Activated CD4-positive, alpha-beta T cell treated with anti-CD3 and anti-CD28 coated beads, Interleukin-2, amount 50 U/mL, for 16 hours (primary cell): ENCODE measurements around the gene FTCDNL1.
A peak's percentile ranks its signal among the peaks of the same experiment; 100 is the strongest.

Source experiments
- DNase-seq: peaks from one replicate; pipeline ENCODE4 v3.0.0-alpha.2; 2020

The FTCDNL1 gene

DNA sequence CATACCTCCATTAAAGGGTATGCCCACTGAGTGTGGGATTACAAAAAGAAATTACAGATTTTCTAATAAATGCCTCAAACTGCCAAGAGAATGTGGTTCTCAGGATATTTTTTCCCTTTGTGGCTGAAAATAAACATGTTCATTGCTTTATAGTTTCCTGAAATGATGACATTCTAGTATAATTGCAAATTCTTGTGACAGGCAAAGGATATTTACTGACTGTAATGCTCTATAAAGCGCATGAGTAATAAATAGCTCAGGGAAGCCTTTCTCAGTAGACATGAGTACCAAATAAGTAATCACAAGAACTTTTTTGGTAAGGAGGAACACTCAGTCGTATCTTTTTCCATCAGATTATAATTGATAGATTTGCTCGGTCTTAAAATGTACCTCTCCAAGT, 72.3 kb downstream of the FTCDNL1 start:
- no peak for DNase-seq

DNA sequence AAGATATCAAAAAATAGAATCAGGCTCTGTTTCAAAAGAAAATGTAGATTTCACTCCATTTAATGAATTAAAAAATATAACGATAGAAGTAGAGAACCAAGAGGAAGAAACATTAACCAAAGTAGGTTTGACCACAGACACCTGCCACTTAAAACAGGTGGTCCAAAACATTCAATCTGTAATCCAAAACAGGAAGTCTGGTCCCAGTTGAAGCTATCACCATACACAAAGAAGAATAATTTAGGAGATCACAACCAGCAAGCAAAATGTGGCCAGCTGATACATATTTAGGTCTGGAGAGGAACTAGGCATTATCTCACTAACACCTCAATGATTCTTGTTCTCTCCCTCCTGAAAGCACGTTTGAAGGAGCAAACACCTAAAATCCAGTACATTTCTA, 73.1 kb downstream of the FTCDNL1 start:
- DNase-seq = no peak

DNA sequence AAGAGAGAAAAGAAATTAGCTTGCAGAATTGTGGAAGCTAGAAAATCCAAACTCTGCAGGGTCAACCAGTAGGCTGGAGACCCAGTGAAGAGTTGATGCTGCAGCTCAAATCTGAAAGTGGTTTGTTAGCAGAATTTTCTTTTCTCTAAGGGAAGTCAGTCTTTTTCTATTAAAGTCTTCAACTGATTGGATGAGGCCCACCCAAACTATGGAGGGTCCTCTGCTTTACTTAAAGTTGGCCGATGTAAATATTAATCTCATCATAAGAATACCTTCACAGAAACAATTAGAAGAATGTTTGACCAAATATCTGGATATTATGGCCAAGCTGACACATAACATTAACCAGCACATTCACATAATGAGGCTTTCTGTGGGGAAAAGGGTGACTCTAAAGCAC, 73.7 kb downstream of the FTCDNL1 start:
- DNase-seq = no peak

DNA sequence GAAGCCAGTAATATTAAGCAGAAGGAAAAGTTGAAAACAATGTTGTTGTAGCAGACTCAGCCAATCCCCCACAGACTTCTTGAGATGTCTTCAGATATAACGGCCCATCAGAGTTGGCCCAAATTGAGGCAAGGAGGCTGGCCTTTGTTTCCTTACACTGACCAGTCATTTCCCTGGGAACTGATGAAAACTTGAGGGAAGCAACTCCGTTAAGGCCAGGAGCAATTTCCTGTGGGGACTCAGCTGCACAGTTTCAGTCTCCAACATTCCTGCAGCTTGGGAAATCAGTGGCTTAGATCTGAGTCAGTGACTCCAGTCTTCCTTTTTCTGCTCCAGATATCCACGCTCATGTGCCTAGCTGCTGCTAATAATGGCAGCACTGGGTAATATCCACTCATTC, 75.7 kb downstream of the FTCDNL1 start:
- no peak for DNase-seq

DNA sequence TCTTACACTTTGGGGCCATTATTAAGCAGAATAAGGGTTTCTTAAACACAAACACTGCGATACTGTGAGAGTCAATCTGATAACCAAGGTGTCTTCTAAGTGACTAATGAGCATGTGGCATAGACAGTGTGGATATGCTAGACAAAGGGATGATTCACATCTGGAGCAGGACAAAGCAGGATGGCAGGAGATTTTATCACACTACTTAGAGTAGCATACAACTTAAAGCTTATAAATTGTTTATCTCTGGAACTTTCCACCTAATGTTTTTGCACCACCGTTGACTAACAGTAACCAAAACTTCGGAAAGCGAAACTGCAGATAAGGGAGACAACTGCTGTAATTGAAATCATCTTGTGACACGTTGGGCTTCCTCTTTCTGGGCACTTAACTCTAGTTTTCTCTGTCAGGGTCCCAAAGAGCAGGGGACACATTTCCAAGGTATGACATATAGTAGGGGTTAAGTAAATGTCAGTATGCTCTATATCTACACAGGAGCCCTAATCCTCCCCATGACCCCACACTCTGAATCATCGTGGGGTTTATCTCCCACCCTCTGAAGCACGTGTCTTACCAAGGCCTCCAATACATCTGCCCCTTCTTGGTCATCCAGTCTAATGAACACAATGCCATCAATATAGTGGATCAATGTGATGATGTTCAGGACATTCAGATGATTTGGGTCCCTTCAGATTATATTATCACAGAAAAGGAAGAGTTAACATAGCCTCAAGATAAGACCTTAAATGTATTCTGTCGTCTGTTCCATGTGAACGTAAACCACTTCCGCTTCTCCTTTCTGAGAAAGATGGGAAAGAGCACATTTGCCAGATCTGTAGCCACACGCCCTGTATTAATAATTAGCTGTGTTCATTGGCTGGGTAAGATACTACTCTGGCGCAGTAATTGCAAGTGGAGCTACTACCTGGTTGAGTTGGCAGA, 78.7 kb downstream of the FTCDNL1 start:
- peak; percentile 10 for DNase-seq

DNA sequence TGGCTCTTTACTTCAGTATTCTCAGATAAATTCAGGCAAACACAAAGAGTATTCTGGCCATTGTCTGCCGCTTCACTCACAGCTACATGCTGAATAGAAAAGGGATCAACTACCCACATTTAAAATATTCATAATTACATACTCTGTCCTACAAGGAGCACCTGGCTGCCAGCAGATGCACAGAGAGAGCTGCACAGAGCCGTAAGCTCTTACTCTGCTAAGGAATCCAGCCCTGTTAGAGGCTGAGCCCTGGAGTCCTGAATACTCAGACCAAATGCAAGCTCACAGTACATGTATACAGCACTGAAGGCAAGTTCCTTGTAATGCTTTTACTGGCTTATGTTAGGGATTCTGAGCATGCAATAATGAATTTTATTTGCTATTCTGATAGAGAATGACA, 80.3 kb downstream of the FTCDNL1 start:
- DNase-seq = no peak

DNA sequence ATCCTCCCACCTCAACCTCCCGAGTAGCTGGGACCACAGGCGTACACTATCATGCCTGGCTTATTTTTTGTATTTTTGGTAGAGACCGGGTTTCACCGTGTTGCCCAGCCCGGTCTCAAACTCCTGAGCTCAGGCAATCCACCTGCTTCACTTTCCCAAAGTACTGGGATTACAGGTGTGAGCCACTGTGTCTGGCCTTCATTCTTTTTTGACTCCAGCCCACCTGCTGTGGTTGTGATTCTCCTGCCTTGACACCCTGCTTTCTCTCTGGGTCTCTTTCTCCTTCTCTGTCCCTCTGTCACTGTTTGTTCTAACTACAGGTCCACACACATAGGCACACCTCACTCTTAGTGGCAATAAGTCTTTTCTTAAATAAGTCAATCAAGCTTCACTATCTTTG, 85.3 kb downstream of the FTCDNL1 start:
- no peak for DNase-seq

DNA sequence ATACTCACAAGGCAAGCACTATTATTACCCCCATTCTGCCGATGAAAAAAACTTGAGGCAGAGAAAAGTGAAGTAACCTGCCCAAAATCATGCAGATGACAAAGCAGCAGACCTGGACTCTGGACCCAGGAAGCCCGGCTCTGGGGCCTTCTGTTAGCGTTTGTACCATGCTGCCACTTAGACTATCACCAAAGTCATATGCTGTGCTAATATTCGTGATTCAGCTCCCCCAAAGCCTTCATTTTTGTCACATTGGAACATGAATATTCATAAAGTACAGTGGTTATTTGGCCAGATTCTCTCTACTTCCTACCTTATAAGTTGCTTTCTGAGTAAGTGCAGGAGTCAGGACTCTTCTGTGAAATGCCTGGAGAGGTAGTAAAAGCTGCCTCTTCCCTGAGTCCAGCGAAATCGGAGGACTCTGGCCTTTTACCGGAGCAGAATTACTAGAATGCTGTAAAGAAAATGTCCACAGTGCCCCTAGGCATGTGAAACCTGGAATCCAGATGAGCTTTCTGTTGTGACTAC, 86.7 kb downstream of the FTCDNL1 start:
- DNase-seq = no peak

DNA sequence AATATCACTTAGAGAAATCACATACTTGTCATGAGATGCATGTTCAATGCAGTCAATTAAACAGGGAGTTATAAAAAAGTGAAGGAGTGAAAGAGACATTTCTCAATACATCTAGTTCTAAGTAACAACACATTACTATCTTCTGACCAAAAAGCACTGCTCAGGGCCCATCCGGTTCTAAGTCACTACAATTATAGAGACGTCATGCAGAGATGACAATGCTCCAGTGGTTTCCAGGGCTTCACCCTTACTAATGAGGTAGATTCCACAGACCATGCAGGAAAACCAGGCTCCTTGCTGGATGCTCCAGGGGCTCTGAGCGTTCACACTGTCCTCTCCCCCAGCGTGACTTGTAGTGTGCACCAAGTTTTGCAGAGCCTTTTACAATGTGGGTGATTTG, 88.0 kb downstream of the FTCDNL1 start:
- no peak for DNase-seq

DNA sequence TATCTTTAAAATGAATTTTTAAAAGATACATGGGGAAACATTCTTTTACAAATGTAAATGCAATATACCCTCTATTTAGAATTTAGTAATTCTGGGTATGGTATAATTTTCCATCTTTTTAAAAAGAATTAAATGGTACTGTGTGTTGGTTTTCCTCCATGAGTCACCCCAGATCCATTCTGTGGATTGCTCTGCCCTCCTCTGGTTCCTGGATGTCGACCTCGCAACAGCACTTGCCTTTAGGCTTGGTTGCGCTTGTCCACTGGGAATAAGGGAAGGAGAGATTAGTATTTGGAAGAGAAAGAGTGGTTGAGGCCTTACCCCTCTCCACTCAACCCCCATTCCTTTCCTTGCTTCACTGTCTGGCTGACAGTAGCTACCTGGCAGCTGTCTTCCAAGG, 90.4 kb downstream of the FTCDNL1 start:
- DNase-seq = no peak

DNA sequence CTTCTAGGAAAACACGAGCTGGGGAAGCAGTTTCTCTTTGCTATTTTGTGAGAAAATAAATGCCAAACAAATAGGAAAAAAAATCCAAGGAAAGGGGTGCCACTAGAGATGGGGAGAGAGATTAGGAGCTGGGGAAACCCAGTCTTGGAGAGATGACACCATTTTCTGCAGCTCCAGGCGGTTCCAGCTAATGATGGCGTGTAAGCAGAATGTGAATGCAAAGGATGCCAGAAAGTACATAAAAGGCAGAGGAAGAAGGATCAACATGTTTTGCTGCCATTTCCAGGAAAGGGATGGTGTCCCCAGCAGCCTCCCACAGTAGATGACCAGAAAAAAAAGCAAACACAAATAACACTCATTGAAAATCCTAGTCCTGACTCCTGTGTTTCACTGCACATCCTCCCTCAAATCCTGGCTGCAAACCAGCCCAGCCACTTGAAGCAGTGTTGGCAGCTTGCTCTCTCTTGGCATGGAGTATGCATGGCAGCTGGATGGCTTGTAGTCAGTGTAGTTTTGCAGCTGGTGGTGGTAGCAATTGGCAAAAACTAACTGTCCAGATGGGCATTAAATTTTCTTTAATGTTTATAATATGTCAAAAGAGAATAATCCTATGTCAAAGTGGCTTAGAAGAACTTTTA, 93.6 kb downstream of the FTCDNL1 start:
- no peak for DNase-seq

DNA sequence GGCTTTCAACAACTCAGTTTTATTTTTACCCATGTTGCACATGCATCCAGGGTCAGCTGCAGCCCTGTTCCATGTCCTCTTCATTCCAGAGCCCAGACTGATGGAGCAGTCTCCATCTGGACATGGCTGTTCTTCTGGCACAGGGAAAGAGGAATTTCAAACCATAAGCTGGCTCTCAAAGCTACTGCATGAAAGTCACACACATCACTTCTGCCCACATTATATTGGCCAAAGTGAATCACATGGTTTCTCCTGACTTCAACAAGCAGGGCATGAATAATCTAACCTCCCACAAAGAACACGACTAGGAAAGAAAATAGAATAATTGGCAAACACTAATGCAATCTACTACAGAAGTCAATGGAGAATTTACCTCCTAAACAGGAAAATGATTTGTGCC, 94.2 kb downstream of the FTCDNL1 start:
- no peak for DNase-seq

DNA sequence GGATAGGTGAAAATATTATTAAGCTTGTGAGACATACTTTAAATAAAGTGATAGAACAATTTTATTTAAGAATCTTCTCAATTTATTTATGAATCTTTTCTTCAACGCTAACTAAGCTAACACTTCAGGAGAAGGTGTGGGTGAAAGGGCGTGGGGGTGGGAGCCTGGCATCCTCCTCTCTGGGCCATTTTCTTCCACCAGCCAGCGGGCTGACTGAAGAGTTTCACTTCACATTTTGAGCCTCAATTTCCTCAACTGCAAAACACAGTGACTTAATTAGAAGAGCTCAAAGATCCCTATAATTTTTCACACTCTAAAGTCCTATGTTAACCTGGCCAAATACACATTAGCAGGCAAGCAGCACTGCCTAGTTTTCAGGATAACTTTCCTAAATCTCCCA, 94.8 kb downstream of the FTCDNL1 start:
- no peak for DNase-seq

DNA sequence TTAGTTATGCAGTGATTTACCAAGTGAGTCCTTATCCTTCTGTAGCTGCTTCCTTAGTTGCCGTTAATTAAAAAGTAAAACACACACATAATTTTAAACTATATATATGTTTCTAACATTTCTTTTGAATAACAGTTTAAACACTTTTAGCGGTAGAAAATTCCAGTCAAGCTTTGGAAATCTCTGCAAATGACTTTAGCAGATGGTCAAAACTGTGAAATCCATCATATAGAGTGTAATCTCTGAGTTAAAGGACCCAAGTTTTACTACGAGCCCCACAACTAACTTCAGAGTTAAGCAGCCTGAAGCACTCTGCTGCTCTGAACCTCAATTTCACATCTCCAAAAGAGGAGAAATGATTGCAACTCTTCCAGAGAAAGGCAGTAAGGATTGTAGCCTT, 96.2 kb downstream of the FTCDNL1 start:
- no peak for DNase-seq

DNA sequence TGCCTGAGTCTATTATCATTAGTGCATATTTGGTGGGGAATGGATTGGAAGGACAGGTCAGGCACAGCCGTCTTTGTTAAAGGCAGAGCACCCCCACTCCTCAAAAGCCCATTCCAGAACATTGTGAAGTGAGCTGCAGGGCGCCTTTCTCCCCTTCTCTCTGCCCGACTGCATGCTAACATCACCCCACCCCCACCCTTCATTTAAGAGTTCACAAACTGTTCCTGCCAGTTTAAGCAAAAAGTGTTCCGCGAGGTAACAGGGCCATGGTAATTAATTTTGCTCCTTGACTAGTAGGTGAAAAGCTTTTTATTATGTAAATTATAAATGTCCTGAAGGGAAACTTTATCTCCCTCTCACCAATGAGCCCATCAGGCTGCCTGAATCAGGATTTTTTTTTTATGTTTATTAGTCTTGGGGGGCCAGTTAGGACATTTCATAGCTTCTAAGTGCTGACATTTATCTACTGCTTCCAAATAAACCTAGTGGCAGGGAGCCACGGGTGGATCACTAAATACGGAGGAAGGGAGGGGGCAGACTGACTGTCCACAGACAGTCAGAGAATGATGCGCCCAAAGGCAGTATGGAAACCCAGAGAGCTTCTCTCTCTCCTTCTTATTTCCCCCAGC, 99.4 kb downstream of the FTCDNL1 start:
- DNase-seq = no peak

DNA sequence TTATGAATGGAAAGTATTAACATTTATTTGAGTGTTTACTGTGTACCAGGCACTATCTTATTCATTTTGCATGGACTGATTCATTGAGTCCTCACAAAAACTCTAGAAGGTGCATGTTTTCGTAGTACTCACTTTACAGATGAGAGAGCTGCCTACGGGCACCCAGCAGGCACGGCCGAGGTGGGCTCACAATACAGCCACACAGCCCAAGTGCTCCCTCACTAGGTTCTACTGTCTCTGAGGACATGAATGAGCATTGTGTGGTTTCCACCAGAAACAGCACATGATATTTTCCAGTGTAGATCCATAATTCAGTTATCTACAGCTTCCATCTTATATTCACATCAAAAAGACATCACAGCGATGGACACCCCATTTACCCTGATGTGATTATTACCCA, 101.4 kb downstream of the FTCDNL1 start:
- DNase-seq = no peak

DNA sequence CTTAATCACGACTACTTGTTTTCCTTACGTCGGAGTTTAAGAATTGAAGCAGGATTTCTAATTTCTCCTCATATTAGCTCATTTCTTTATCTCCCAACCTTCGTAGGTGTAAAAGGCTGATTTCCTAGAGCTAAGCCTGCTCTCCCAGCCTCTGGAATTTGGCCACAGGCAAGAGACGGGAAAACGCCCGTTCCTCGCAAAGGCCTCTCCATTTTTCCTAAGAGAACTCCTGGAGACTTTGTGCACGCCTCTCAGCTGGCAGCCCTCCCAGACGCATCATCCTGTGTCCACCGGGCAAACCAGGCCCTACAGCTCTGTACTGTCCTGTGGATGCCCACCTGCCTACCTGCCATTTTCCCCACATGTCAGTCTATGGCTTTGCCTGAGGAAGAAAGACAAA, 106.3 kb downstream of the FTCDNL1 start:
- DNase-seq = no peak

DNA sequence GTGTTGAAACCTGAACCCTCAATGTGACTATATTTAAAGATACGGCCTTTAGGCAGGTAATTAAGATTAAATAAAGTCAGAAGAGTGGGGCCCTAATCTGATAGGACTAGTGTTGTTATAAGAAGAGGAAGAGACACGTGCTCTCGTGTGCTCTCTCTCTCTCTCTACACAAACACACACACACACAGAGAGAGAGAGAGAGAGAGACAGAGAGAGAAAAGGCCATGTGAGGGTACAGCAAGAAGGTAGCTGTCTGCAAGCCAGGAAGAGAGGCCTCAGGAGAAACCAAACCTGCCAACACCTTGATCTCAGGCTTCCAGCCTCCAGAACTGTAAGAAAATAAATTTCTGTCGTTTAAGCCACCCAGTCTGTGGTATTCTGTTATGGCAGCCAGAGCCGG, 106.7 kb downstream of the FTCDNL1 start:
- DNase-seq = no peak

DNA sequence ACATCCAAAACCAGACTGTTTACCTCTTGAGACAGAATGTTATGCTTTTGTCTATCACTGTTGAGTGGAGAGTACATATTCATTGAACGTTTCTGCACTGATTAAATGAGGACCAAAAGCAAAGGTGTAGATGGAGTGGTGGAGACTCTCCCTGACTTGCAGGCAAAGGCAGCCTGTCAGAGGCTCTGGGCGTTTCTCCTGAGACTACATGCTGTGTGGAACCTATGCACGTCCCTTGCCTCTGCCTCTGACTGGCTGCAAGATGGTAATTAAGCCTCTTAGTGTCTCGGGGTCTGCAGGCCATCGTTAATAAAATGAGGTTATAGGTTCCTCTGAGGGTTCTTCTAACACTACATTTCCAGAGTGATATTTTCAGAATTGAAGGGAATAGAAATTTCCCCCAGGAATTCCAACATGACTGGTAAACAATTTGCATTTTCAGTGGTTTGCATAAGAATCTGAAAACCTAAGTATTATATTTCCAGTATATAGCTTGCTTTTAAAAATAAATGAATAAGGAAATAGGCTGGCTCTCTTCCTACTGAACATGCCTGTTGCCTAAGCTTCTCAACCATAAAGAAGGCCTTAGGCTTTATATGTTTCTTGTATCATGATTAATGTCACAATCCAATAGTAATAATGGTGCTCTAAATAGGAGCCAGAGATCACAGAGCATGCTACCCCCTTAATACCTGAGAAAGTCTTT, 107.4 kb downstream of the FTCDNL1 start:
- no peak for DNase-seq

DNA sequence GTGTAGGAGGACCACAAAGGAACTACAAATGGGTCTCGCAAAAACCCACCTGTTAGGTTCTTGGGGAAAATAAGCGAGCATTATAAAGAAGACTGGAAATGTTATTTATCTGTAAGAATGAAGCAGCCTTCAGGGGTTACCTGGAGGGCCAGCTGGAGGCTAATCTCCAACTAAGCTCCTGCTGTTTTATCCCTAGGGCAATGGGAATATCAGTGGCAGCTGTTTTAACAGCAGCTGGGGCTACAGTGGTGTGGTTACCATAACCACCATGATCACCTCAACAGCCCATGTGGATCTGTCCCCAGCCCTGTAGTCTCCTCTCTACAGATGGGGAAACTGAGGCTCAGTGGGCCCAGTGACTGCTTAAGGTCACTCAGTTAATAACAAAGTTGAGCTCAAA, 108.1 kb downstream of the FTCDNL1 start:
- no peak for DNase-seq

DNA sequence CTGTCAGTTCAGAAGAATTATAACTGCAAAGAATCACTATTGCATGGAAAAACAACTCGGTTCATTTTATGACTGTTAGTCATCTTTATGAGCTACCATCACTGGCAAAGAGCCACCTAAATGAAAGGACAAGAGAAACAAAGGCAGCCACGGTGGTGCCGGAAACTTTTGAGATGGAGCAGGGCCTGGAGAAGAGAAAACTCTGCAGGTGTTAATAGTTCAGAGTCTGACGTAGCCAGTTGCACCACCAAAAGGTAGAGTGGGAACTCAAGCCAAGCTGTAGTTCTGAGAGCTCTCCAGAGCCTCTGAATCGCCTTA, 110.9 kb downstream of the FTCDNL1 start:
- no peak for DNase-seq

DNA sequence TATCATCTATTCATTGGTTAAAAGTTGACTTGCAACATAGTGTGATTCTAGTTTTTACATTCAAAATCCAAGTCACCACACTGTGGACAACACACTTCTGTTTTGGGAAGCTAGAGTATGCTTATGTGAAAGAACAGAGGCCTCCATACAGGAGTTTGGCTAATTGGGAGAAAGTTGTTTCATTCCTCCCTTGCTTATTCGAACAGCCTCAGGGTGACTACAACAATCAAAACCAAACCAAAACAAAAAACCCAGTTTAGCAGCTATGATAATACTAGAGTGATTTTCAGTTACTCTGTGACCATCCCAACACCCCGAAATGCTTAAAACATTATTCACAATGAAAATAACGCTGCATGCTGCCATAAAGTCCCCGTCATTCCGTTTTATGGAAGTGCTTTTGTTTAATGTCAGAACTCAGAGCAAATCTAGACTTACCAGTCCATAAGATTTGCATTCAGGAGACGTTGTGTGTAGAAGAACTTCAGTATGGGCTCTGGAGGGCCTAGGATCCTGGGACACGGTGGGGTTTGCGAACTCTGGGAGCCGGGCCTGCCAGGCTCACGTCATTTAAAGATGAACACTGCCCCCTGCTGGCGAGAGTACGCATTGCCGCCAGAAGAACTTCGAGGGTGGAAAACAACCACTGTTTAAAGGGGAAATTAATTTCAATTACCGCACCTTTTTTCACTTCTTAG, 111.4 kb downstream of the FTCDNL1 start:
- peak; percentile 54 for DNase-seq
